Measurements from ENCODE around the gene BAG3. TPM values are rescaled to one million over a fixed set of nuclear protein-coding genes. Genes with fewer than 3 reads are reported as not detected.

BAG3 gene
- total RNA-seq, 1 experiment from 2014 or later: 75.7 TPM

- no peak overlapping the region for H3K4me2 ChIP-seq
- BruUV-seq (replicated peaks): no TSS peak
- H3K27me3 ChIP-seq (ENCODE audit: insufficient read depth, low read depth): no peaks in the 10 kb centered on the region
- H3K36me3 ChIP-seq (ENCODE audit: low read depth): no peaks in the 10 kb centered on the region
- no peak overlapping the region for H3K4me3 ChIP-seq
- no peaks in the 10 kb centered on the region for H3F3A ChIP-seq (ENCODE audit: insufficient read depth, low read depth)
- TF ChIP-seq CTCF (conservative IDR thresholded peaks at IDR 0.05) (no peak), EZH2 (IDR thresholded peaks at IDR 0.05; ENCODE audit: low read depth) (no peak)
- no peaks in the 10 kb centered on the region for H3K79me2 ChIP-seq (ENCODE audit: low read depth)
- H2AFZ ChIP-seq: no peak overlapping the region
- ChIA-PET POLR2A (ENCODE audit: unreplicated experiment) (no interaction called here), CTCF (no interaction called here)
- no peaks in the 10 kb centered on the region for H4K20me1 ChIP-seq (ENCODE audit: insufficient read depth)
- DNase-seq: no peak
- no peaks in the 10 kb centered on the region for H3K4me1 ChIP-seq (replicated peaks; ENCODE audit: insufficient read depth)
- H3K27ac ChIP-seq: no peak overlapping the region
- no peaks in the 10 kb centered on the region for H3K9me3 ChIP-seq (ENCODE audit: insufficient read depth, low read depth)
- intact Hi-C loops (cut with micrococcal nuclease; ENCODE audit: unreplicated experiment): no loop called here
- no peaks in the 10 kb centered on the region for H3K9me2 ChIP-seq (ENCODE audit: insufficient read depth)
These were observed 37.4 kb upstream of the BAG3 start for GRCh38 chr10:119613741-119614140.

GRCh38 chr10:119614686-119615085 is 36.5 kb upstream of the BAG3 start:
- Histone ChIP-seq H3K9me3 (ENCODE audit: insufficient read depth, low read depth) (no peaks in the 10 kb centered on the region), H3K36me3 (ENCODE audit: low read depth) (no peaks in the 10 kb centered on the region)
- BruUV-seq (replicated peaks): no TSS peak

GRCh38 chr10:119616882-119617570 is 34.2 kb upstream of the BAG3 start:
- no TSS peak for BruUV-seq (replicated peaks)
- Histone ChIP-seq H3K27me3 (ENCODE audit: insufficient read depth, low read depth) (no peaks in the 10 kb centered on the region), H3K4me1 (replicated peaks; ENCODE audit: insufficient read depth) (no peaks in the 10 kb centered on the region), H3K9me2 (ENCODE audit: insufficient read depth) (no peaks in the 10 kb centered on the region), H3K9me3 (ENCODE audit: insufficient read depth, low read depth) (no peaks in the 10 kb centered on the region), H4K20me1 (ENCODE audit: insufficient read depth) (no peaks in the 10 kb centered on the region), H3K4me3 (no peak overlapping the region), H3K4me2 (no peak overlapping the region), H2AFZ (no peak overlapping the region), H3K27ac (no peak overlapping the region), H3F3A (ENCODE audit: insufficient read depth, low read depth) (no peaks in the 10 kb centered on the region), H3K79me2 (ENCODE audit: low read depth) (no peaks in the 10 kb centered on the region), H3K36me3 (ENCODE audit: low read depth) (no peaks in the 10 kb centered on the region)
- no peak for DNase-seq
- POLR2A ChIA-PET (ENCODE audit: unreplicated experiment): no interaction called here
- CTCF ChIA-PET: interaction anchor here (0.6 kb wide), 1 partner anchor 196 kb away, joined by 3 read pairs; no protein-coding TSS in a partner anchor
- intact Hi-C loops (cut with micrococcal nuclease; ENCODE audit: unreplicated experiment): no loop called here
- TF ChIP-seq EZH2 (IDR thresholded peaks at IDR 0.05; ENCODE audit: low read depth) (no peak), CTCF (conservative IDR thresholded peaks at IDR 0.05) (no peak)

More at GRCh38 chr10:119614686-119615085, 36.5 kb upstream of the BAG3 start:
- H3K79me2 ChIP-seq (ENCODE audit: low read depth): no peaks in the 10 kb centered on the region
- TF ChIP-seq CTCF (conservative IDR thresholded peaks at IDR 0.05): no peak
- TF ChIP-seq EZH2 (IDR thresholded peaks at IDR 0.05; ENCODE audit: low read depth): no peak
- no peaks in the 10 kb centered on the region for H3K9me2 ChIP-seq (ENCODE audit: insufficient read depth)
- no peaks in the 10 kb centered on the region for H3F3A ChIP-seq (ENCODE audit: insufficient read depth, low read depth)
- no peak overlapping the region for H2AFZ ChIP-seq
- no peak overlapping the region for H3K4me3 ChIP-seq
- H3K4me1 ChIP-seq (replicated peaks; ENCODE audit: insufficient read depth): no peaks in the 10 kb centered on the region
- POLR2A ChIA-PET (ENCODE audit: unreplicated experiment): no interaction called here
- CTCF ChIA-PET: no interaction called here
- H4K20me1 ChIP-seq (ENCODE audit: insufficient read depth): no peaks in the 10 kb centered on the region
- no peak overlapping the region for H3K27ac ChIP-seq
- intact Hi-C loops (cut with micrococcal nuclease; ENCODE audit: unreplicated experiment): no loop called here
- no peak overlapping the region for H3K4me2 ChIP-seq
- DNase-seq: no peak
- no peaks in the 10 kb centered on the region for H3K27me3 ChIP-seq (ENCODE audit: insufficient read depth, low read depth)
